HepG2 (cell line): Measurements from ENCODE around the gene NDUFB3. TPM values are rescaled to one million over a fixed set of nuclear protein-coding genes. Genes with fewer than 3 reads are reported as not detected.

Experiments
- HNF1B ChIP-seq: sonication (generic); formaldehyde crosslinking; IDR thresholded peaks from 2 replicates; pipeline ENCODE4 v1.5.1; 2020; ENCODE audit warnings: mild to moderate bottlenecking, moderate library complexity, missing genetic modification reagents
- HOXA7 ChIP-seq: sonication (generic); formaldehyde crosslinking; IDR thresholded peaks from 2 replicates; pipeline ENCODE4 v1.8.1; 2022; ENCODE audit warnings: mild to moderate bottlenecking, missing genetic modification reagents, moderate library complexity
- KDM5A ChIP-seq: fragments of 200-600 bp; sonication (generic); IDR thresholded peaks from 2 replicates; pipeline ENCODE4 v1.7.0; 2018; ENCODE audit warnings: antibody characterized with exemption, mild to moderate bottlenecking, low read length, borderline replicate concordance
- MAFK ChIP-seq, 2 experiments: IDR thresholded peaks in 1 of 2; conservative IDR thresholded peaks in 1 of 2; 2 replicates each; pipeline ENCODE4 v1.6.1; 2011; ENCODE audit warnings: improper control_type of control experiment in 2 of 2, low read length in 2 of 2
- NFYC ChIP-seq: IDR thresholded peaks from 2 replicates; pipeline ENCODE4 v1.6.1; 2016; ENCODE audit warnings: missing genetic modification reagents, missing compliant biosample characterization
- PHF8 ChIP-seq: sonication (generic); formaldehyde crosslinking; IDR thresholded peaks from 2 replicates; pipeline ENCODE4 v1.5.0; 2020; ENCODE audit warnings: missing genetic modification reagents
- TBL1XR1 ChIP-seq: fragments of 150-350 bp; IDR thresholded peaks from 2 replicates; pipeline ENCODE4 v1.6.1; 2014; ENCODE audit warnings: borderline replicate concordance, low read length; ENCODE audit not compliant: partially characterized antibody
- U2AF1 ChIP-seq: fragments of 200-400 bp; formaldehyde crosslinking; optimal IDR thresholded peaks from 2 replicates; pipeline ENCODE3; 2017; ENCODE audit warnings: mild to moderate bottlenecking, low read depth, low read length
- ZFP36L1 ChIP-seq: sonication (generic); formaldehyde crosslinking; IDR thresholded peaks from 2 replicates; pipeline ENCODE4 v1.8.0; 2022; ENCODE audit warnings: mild to moderate bottlenecking, missing genetic modification reagents, moderate library complexity
- ZNF180 ChIP-seq: sonication (generic); formaldehyde crosslinking; IDR thresholded peaks from 2 replicates; pipeline ENCODE4 v1.4.0; 2020; ENCODE audit warnings: low read depth, missing genetic modification reagents, borderline replicate concordance
- ZNF234 ChIP-seq: sonication (generic); formaldehyde crosslinking; conservative IDR thresholded peaks from 2 replicates; pipeline ENCODE4 v1.5.1; 2020; ENCODE audit warnings: mild to moderate bottlenecking, missing genetic modification reagents
- ZNF670 ChIP-seq: sonication (generic); formaldehyde crosslinking; IDR thresholded peaks from 2 replicates; pipeline ENCODE4 v1.8.0; 2022; ENCODE audit warnings: mild to moderate bottlenecking, missing genetic modification reagents, borderline replicate concordance
- polyA plus RNA-seq, 8 experiments: library from polyadenylated mRNA; depleted of rRNA in 3 of 8; stranded (reverse) in 7 of 8; unstranded in 1 of 8; fragments of >200 nt; fragmentation: Illumina TruSeq in 4 of 8; extraction: Trizol in 4 of 8; gene quantifications; 2 replicates each; pipeline versions ENCODE4 v1.2.1 to v1.2.3, GENCODE V29; 2011 to 2016; ENCODE audit warnings: low read depth in 4 of 8, missing spikeins in 1 of 8, mixed read lengths in 1 of 8; ENCODE audit not compliant: insufficient read depth in 1 of 8
- total RNA-seq, 5 experiments: library from RNA; depleted of rRNA; stranded (reverse); fragments of >200 nt; fragmentation: Illumina TruSeq; extraction: Trizol; gene quantifications; 2 replicates each; pipeline ENCODE4 v1.2.3, GENCODE V29; 2016; ENCODE audit warnings: low read depth in 1 of 5
- TF ChIP-seq, protein P1 (sequence below): sonication (generic); formaldehyde crosslinking; IDR thresholded peaks from 2 replicates; pipeline ENCODE4 v1.9.0; 2021; ENCODE audit warnings: mild to moderate bottlenecking, missing genetic modification reagents
- TF ChIP-seq, protein P2 (sequence below): sonication (generic); formaldehyde crosslinking; IDR thresholded peaks from 2 replicates; pipeline ENCODE4 v1.8.0; 2022; ENCODE audit warnings: mild to moderate bottlenecking, missing genetic modification reagents

The NDUFB3 gene
- total and polyA plus RNA-seq, 2 of the 13 experiments (the other 11 are each of a cell fraction or from before 2014, with no cell fraction given), result 50.7 to 159 TPM

DNA sequence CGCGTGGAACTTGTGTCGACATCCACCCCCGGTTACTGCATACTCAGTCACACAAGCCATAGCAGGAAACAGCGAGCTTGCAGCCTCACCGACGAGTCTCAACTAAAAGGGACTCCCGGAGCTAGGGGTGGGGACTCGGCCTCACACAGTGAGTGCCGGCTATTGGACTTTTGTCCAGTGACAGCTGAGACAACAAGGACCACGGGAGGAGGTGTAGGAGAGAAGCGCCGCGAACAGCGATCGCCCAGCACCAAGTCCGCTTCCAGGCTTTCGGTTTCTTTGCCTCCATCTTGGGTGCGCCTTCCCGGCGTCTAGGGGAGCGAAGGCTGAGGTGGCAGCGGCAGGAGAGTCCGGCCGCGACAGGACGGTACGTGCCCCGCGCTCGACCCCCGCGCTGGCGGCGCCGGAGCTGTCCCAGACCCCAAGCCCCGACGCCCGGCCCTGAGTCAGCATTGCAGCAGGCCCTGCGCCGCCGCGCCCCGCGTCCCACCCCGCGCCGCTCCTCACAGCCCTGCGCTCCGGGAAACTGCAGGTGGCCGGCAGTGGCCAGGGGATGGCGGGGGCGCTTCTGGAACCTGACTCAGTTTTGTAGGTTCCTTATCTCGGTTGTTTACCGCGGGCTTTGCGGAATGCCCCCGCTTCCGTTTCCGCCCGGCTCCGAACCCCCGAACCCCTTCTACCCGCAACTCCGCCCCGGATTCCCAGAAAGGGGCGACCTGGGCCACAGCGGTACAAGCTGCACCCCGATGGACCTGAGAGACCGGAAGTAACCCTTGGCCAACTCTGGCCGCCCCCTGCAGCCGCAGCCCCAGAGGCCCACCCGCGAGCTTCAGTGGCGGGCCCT lies 44.5 kb downstream of the NDUFB3 start, which contains the start of gene CFLAR (continued):
- peak; percentile 61; the same call in 1 of the 2 replicates for TF ChIP-seq HNF1B (CRISPR knock-in tag)
- 0 out of 2 replicates have a peak, but pooled peaks have one; percentile 32 for TF ChIP-seq ZNF234 (CRISPR knock-in tag)
- peak; percentile 29 to 36; a peak in 3 of 4 replicates for TF ChIP-seq MAFK (conservative IDR thresholded peaks at IDR 0.05 in 1 of 2, IDR thresholded peaks at IDR 0.05 in 1 of 2; ENCODE audit: low read length in 2 of 2)
- TF ChIP-seq U2AF1, result peak; percentile 13
- peak; percentile 16; the same call in 1 of the 2 replicates for TF ChIP-seq KDM5A
- TF ChIP-seq, protein P1, sequence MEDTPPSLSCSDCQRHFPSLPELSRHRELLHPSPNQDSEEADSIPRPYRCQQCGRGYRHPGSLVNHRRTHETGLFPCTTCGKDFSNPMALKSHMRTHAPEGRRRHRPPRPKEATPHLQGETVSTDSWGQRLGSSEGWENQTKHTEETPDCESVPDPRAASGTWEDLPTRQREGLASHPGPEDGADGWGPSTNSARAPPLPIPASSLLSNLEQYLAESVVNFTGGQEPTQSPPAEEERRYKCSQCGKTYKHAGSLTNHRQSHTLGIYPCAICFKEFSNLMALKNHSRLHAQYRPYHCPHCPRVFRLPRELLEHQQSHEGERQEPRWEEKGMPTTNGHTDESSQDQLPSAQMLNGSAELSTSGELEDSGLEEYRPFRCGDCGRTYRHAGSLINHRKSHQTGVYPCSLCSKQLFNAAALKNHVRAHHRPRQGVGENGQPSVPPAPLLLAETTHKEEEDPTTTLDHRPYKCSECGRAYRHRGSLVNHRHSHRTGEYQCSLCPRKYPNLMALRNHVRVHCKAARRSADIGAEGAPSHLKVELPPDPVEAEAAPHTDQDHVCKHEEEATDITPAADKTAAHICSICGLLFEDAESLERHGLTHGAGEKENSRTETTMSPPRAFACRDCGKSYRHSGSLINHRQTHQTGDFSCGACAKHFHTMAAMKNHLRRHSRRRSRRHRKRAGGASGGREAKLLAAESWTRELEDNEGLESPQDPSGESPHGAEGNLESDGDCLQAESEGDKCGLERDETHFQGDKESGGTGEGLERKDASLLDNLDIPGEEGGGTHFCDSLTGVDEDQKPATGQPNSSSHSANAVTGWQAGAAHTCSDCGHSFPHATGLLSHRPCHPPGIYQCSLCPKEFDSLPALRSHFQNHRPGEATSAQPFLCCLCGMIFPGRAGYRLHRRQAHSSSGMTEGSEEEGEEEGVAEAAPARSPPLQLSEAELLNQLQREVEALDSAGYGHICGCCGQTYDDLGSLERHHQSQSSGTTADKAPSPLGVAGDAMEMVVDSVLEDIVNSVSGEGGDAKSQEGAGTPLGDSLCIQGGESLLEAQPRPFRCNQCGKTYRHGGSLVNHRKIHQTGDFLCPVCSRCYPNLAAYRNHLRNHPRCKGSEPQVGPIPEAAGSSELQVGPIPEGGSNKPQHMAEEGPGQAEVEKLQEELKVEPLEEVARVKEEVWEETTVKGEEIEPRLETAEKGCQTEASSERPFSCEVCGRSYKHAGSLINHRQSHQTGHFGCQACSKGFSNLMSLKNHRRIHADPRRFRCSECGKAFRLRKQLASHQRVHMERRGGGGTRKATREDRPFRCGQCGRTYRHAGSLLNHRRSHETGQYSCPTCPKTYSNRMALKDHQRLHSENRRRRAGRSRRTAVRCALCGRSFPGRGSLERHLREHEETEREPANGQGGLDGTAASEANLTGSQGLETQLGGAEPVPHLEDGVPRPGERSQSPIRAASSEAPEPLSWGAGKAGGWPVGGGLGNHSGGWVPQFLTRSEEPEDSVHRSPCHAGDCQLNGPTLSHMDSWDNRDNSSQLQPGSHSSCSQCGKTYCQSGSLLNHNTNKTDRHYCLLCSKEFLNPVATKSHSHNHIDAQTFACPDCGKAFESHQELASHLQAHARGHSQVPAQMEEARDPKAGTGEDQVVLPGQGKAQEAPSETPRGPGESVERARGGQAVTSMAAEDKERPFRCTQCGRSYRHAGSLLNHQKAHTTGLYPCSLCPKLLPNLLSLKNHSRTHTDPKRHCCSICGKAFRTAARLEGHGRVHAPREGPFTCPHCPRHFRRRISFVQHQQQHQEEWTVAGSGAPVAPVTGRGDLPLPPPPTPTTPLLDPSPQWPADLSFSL (CRISPR knock-in tag), result no peak
- no peak for TF ChIP-seq ZFP36L1
- TF ChIP-seq ZNF670 (CRISPR knock-in tag), result peak; percentile 31; the same call in 1 of the 2 replicates
- TF ChIP-seq NFYC (CRISPR knock-in tag), result peak; percentile 42; the same call in 1 of the 2 replicates
- TF ChIP-seq, protein P2, sequence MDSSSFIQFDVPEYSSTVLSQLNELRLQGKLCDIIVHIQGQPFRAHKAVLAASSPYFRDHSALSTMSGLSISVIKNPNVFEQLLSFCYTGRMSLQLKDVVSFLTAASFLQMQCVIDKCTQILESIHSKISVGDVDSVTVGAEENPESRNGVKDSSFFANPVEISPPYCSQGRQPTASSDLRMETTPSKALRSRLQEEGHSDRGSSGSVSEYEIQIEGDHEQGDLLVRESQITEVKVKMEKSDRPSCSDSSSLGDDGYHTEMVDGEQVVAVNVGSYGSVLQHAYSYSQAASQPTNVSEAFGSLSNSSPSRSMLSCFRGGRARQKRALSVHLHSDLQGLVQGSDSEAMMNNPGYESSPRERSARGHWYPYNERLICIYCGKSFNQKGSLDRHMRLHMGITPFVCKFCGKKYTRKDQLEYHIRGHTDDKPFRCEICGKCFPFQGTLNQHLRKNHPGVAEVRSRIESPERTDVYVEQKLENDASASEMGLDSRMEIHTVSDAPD, result peak; percentile 40; the same call in 1 of the 2 replicates
- no peak for TF ChIP-seq ZNF180 (CRISPR knock-in tag)
- TF ChIP-seq HOXA7 (CRISPR knock-in tag), result no peak
- TF ChIP-seq TBL1XR1, result no peak
- TF ChIP-seq PHF8 (CRISPR knock-in tag), result peak; percentile 80
